H1 (cell line): ENCODE data around the gene PTPRG. TPM values are rescaled to one million over a fixed set of nuclear protein-coding genes. Genes with fewer than 3 reads are reported as not detected.

Source experiments
- EGR1 ChIP-seq: IDR thresholded peaks from 2 replicates; pipeline ENCODE4 v1.6.1; 2011; ENCODE audit warnings: low read depth, low read length, borderline replicate concordance
- GTF2F1 ChIP-seq: IDR thresholded peaks from 2 replicates; pipeline ENCODE4 v1.6.1; 2012; ENCODE audit warnings: low read depth, low read length, improper control_type of control experiment, borderline replicate concordance
- SAP30 ChIP-seq: fragments of 300-600 bp; sonication (generic); IDR thresholded peaks from 2 replicates; pipeline ENCODE4 v1.7.1; 2012; ENCODE audit warnings: low read length, moderate library complexity, mild to moderate bottlenecking, inconsistent platforms; ENCODE audit not compliant: insufficient read depth, insufficient replicate concordance
- TAF7 ChIP-seq: optimal IDR thresholded peaks from 2 replicates; pipeline ENCODE3; 2011; ENCODE audit warnings: low read depth, mild to moderate bottlenecking, inconsistent platforms, low read length, moderate library complexity, borderline replicate concordance
- polyA plus RNA-seq, 7 experiments: library from polyadenylated mRNA; depleted of rRNA in 3 of 7; stranded (reverse) in 5 of 7; unstranded in 2 of 7; fragments of >200 nt in 5 of 7; fragments of 200-250 nt in 2 of 7; gene quantifications; 1 replicate in 5 of 7; 2 replicates in 1 of 7; 4 replicates in 1 of 7; pipeline versions ENCODE4 v1.2.1 to v1.2.3, GENCODE V29; 2011 to 2013; ENCODE audit warnings: missing spikeins in 2 of 7, mixed read lengths in 2 of 7
- total RNA-seq: library from RNA; stranded (reverse); fragmentation: NEBNext Ultra II Directional; extraction: Animal tissue kit (Norgen Biotek cat#: 25700); gene quantifications from 2 replicates; pipeline ENCODE4 v1.2.1, GENCODE V29; 2021

PTPRG gene
- total and polyA plus RNA-seq, 2 of the 8 experiments (the other 6 are each of a cell fraction or from before 2014, with no cell fraction given): 23.3 to 96.2 TPM

DNA sequence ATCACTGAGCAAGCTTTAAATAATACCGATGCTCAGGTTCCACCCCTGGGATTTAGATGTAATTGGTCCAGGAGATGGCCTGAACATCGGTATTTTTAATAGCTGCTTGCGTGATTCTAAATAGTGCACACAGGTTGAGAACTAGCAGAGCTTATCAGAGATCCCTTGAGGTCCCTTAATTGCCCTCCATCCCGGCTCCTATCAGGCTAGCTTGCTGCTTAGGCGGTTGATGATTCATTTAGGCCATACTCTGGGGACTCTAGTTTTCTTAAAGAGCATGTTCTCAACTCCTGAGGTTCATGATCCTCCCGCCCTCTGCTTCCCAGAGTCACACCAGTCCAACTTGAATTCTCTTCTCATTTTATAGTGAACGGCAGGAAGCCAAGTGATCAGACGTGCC lies 531.7 kb downstream of the PTPRG start (continued):
- TF ChIP-seq GTF2F1 (no peak), EGR1 (no peak), SAP30 (no peak), TAF7 (no peak)
- TF ChIP-seq, all 59 proteins: peak for 0
